Measurements from ENCODE around the gene NPIPA1.
"Not testable (repeated sequence)": the region's sequence is repeated elsewhere in the genome, so short reads cannot be mapped to it uniquely, and the experiment has no call there.

NPIPA1 gene

GRCh38 chr16:14930971-14931370 lies 6.3 kb upstream of the NPIPA1 start:
- not testable (repeated sequence) for DNase-seq

DNA sequence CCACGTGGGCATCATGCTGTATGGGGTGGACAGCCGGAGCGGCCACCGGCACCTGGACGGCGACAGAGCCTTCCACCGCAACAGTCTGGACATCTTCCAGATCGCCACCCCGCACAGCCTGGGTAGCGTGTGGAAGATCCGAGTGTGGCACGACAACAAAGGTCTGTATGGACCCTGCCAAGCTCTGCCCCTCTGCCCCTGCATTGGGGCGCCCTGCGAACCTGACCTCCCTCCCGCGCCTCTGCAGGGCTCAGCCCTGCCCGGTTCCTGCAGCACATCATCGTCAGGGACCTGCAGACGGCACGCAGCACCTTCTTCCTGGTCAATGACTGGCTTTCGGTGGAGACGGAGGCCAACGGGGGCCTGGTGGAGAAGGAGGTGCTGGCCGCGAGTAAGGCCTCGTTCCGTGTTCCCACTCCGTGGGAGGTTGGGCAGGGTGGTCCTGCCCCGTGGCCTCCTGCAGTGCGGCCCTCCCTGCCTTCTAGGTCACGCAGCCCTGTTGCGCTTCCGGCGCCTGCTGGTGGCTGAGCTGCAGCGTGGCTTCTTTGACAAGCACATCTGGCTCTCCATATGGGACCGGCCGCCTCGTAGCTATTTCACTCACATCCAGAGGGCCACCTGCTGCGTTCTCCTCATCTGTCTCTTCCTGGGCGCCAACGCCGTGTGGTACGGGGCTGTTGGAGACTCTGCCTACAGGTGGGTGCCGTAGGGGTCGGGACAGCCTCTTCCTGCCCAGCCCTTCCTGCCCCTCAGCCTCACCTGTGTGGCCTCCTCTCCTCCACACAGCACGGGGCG lies 4.5 kb upstream of the NPIPA1 start:
- not testable (repeated sequence) for DNase-seq

GRCh38 chr16:14937994-14938393 lies 751 bp downstream of the NPIPA1 start:
- not testable (repeated sequence) for DNase-seq

- not testable (repeated sequence) for DNase-seq
Measured at GRCh38 chr16:14942686-14943085, 5.4 kb downstream of the NPIPA1 start.

- DNase-seq, result no peak
Measured at GRCh38 chr16:14955546-14956231, 18.4 kb downstream of the NPIPA1 start.

GRCh38 chr16:14957576-14958322 lies 20.5 kb downstream of the NPIPA1 start:
- DNase-seq, result no peak

- no peak for DNase-seq
Measured at GRCh38 chr16:14958323-14958600, 21.0 kb downstream of the NPIPA1 start.

- DNase-seq, result no peak
Measured at GRCh38 chr16:14958970-14959369, 21.7 kb downstream of the NPIPA1 start.

- DNase-seq, result no peak
Measured at GRCh38 chr16:14961405-14962186, 24.4 kb downstream of the NPIPA1 start.

GRCh38 chr16:14963281-14964173 lies 26.3 kb downstream of the NPIPA1 start:
- DNase-seq, result no peak

DNA sequence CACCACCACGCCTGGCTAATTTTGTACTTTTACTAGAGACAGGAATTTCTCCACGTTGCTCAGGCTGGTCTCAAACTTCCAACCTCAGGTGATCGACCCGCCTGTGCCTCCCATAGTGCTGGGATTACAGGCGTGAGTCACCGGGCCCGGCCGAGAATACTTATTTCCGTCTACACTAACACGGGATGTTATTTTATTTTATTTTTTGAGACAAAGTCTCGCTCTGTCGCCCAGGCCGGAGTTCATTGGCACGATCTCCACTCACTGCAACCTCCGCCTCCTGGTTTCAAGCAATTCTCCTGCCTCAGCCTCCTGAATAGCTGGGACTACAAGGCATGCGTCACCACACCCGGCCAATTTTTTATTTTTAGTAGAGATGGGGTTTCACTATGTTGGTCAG lies 28.1 kb downstream of the NPIPA1 start:
- DNase-seq, result no peak

DNA sequence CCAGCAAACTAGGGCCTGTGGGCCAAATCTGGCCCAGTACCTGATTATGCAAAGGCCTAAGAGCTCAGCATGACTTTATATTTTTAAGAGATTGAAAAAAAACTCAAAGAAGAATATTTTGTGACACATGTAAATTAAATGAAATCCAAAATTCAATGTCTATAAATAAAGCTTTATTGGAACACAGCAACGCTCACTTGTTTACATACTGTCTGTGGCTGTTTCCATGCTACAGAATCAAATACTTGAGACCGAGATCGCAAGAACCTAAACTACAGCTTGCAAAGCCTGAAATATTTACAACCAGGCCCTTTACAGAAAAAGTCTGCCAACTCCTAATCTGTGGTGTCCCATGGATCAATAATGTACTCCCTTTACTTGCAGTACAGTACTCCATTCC lies 32.6 kb downstream of the NPIPA1 start:
- DNase-seq, result not testable (repeated sequence)

DNA sequence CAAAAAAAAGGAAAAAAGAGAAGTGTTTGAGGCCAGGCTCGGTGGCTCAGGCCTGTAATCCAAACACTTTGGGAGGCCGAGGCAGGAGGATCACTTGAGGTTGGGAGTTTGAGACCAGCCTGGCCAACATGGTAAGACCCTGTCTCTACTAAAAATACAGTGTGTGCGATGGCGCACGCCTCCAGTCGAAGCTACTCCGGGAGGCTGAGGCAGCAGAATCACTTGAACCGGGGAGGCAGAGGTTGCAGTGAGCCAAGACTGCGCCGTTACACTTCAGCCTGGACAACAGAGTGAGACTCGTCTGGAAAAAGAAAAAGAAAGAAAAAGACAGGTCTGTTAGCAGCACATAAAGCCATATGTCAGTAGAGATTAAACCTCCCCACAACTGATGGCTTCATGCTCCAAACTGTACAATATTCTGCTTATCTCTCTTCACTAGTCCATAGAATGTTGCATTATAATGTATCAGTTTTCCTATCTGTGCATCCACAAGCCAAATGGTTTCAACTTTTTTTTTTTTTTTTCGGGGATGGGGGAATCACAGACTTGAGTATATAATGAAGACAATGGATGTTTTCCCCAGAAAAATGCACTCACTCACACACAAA lies 34.5 kb downstream of the NPIPA1 start:
- not testable (repeated sequence) for DNase-seq

- DNase-seq, result not testable (repeated sequence)
Measured at GRCh38 chr16:14973785-14974322, 36.6 kb downstream of the NPIPA1 start.

- DNase-seq, result not testable (repeated sequence)
Measured at GRCh38 chr16:14974331-14974655, 37.0 kb downstream of the NPIPA1 start.

- peak; percentile 99 to 100 for DNase-seq
Measured at GRCh38 chr16:14974656-14975417, 37.6 kb downstream of the NPIPA1 start, which contains the start of gene PDXDC1. Gene PDXDC1, plus strand, starts transcription at chr16:14975026. Its CDS starts 174 bp downstream, at chr16:14975200.

- DNase-seq, result peak; percentile 75 to 80
Measured at GRCh38 chr16:14975418-14976194, 38.4 kb downstream of the NPIPA1 start.

DNA sequence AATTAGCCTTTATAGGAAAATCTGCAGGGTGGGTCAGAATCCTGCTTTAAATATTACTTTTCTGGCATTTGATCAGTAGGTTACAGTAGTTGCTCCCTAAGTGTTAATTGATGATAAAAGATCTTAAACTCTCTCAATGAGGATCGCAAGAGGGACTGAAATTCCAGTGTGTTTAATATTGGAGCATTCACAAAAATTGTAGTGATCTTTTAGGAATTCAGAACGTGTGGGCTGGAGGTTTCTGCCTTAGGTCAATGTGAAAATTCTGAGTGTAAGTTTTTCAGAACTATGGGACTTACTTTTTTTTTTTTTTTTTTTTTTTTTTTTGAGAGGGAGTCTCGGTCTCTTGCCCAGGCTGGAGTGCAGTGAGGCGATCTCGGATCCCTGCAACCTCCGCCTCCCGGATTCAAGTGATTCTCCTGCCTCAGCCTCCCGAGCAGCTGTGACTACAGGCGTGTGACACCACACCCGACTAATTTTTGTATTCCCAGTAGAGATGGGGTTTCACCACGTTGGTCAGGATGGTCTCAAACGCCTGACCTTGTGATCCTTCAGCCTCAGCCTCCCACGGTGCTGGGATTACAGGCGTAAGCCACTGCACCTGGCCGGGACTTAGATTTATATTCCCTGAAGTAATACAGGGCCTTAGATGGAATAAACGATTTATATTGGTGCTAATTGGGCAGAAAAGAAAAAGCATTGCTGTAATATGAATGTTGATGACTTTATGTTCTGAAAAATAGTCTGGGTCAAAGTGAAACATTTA lies 39.9 kb downstream of the NPIPA1 start:
- DNase-seq, result not testable (repeated sequence)

GRCh38 chr16:14978281-14978680 lies 41.0 kb downstream of the NPIPA1 start:
- not testable (repeated sequence) for DNase-seq
